Measurements from ENCODE around the gene ACSM2B. TPM values are rescaled to one million over a fixed set of nuclear protein-coding genes. Genes with fewer than 3 reads are reported as not detected.
"Not testable (repeated sequence)": the region's sequence is repeated elsewhere in the genome, so short reads cannot be mapped to it uniquely, and the experiment has no call there.

Gene ACSM2B
- total RNA-seq, 3 donors from 2014 or later: not detected

- no peak for DNase-seq (ENCODE audit: low spot score in 2 of 2)
- H3K4me3 ChIP-seq: no peak overlapping the region
- H3K4me1 ChIP-seq: no peaks in the 10 kb centered on the region
- no peak for TF ChIP-seq POLR2AphosphoS5 (IDR thresholded peaks at IDR 0.05)
- no peak for TF ChIP-seq CTCF (IDR thresholded peaks at IDR 0.05)
- no peak for TF ChIP-seq POLR2A (IDR thresholded peaks at IDR 0.05)
- H3K27me3 ChIP-seq: no peaks in the 10 kb centered on the region
- intact Hi-C loops (cut with DNase I; ENCODE audit: low total_unique reads): no loop called here
- no peaks in the 10 kb centered on the region for H3K36me3 ChIP-seq
- no peaks in the 10 kb centered on the region for H3K9me3 ChIP-seq
- H3K27ac ChIP-seq: peak overlapping the region; percentile 1 to 7
These were observed 34.8 kb upstream of the ACSM2B start for GRCh38 chr16:20610892-20611349.

- no peak overlapping the region for H3K27ac ChIP-seq
- H3K36me3 ChIP-seq: no peaks in the 10 kb centered on the region
- no peaks in the 10 kb centered on the region for H3K9me3 ChIP-seq
- intact Hi-C loops (cut with DNase I; ENCODE audit: low total_unique reads): no loop called here
- no peaks in the 10 kb centered on the region for H3K27me3 ChIP-seq
- H3K4me3 ChIP-seq: no peak overlapping the region
- no peaks in the 10 kb centered on the region for H3K4me1 ChIP-seq
- DNase-seq (ENCODE audit: low spot score in 2 of 2): no peak
- TF ChIP-seq CTCF (IDR thresholded peaks at IDR 0.05) (no peak), POLR2A (IDR thresholded peaks at IDR 0.05) (no peak), POLR2AphosphoS5 (IDR thresholded peaks at IDR 0.05) (no peak)
These were observed 34.2 kb upstream of the ACSM2B start for GRCh38 chr16:20610211-20610891.

GRCh38 chr16:20602205-20602604 is 26.0 kb upstream of the ACSM2B start:
- H3K4me3 ChIP-seq; intact Hi-C loops (cut with DNase I; ENCODE audit: low total_unique reads); H3K4me1 ChIP-seq; H3K27ac ChIP-seq; DNase-seq (ENCODE audit: low spot score in 2 of 2); H3K9me3 ChIP-seq; H3K27me3 ChIP-seq; H3K36me3 ChIP-seq: not testable (repeated sequence)

GRCh38 chr16:20599475-20599874 is 23.3 kb upstream of the ACSM2B start:
- H3K36me3 ChIP-seq; H3K4me1 ChIP-seq; H3K27ac ChIP-seq; H3K9me3 ChIP-seq; DNase-seq (ENCODE audit: low spot score in 2 of 2); intact Hi-C loops (cut with DNase I; ENCODE audit: low total_unique reads); H3K4me3 ChIP-seq; H3K27me3 ChIP-seq: not testable (repeated sequence)

- Histone ChIP-seq H3K27ac (no peak overlapping the region), H3K4me1 (no peaks in the 10 kb centered on the region), H3K9me3 (no peaks in the 10 kb centered on the region), H3K4me3 (no peak overlapping the region), H3K36me3 (no peaks in the 10 kb centered on the region), H3K27me3 (no peaks in the 10 kb centered on the region)
- TF ChIP-seq CTCF (IDR thresholded peaks at IDR 0.05) (no peak), POLR2A (IDR thresholded peaks at IDR 0.05) (no peak), POLR2AphosphoS5 (IDR thresholded peaks at IDR 0.05) (no peak)
- no peak for DNase-seq (ENCODE audit: low spot score in 2 of 2)
- intact Hi-C loops (cut with DNase I; ENCODE audit: low total_unique reads): no loop called here
These were observed 22.8 kb upstream of the ACSM2B start for GRCh38 chr16:20598832-20599469.

GRCh38 chr16:20595694-20596093 is 19.5 kb upstream of the ACSM2B start:
- H3K27ac ChIP-seq; H3K4me1 ChIP-seq; H3K9me3 ChIP-seq; DNase-seq (ENCODE audit: low spot score in 2 of 2); H3K36me3 ChIP-seq; H3K4me3 ChIP-seq; H3K27me3 ChIP-seq; intact Hi-C loops (cut with DNase I; ENCODE audit: low total_unique reads): not testable (repeated sequence)

- DNase-seq (ENCODE audit: low spot score in 2 of 2): not testable (repeated sequence)
These were observed 18.9 kb upstream of the ACSM2B start for GRCh38 chr16:20595068-20595467.

GRCh38 chr16:20592780-20593179 is 16.6 kb upstream of the ACSM2B start:
- H3K27ac ChIP-seq; H3K9me3 ChIP-seq; H3K36me3 ChIP-seq; intact Hi-C loops (cut with DNase I; ENCODE audit: low total_unique reads); DNase-seq (ENCODE audit: low spot score in 2 of 2); H3K4me1 ChIP-seq; H3K4me3 ChIP-seq; H3K27me3 ChIP-seq: not testable (repeated sequence)

More at GRCh38 chr16:20595068-20595467, 18.9 kb upstream of the ACSM2B start:
- H3K27me3 ChIP-seq; H3K9me3 ChIP-seq; intact Hi-C loops (cut with DNase I; ENCODE audit: low total_unique reads); H3K4me1 ChIP-seq; H3K4me3 ChIP-seq; H3K36me3 ChIP-seq; H3K27ac ChIP-seq: not testable (repeated sequence)

GRCh38 chr16:20589486-20589885 is 13.3 kb upstream of the ACSM2B start:
- H3K27me3 ChIP-seq; intact Hi-C loops (cut with DNase I; ENCODE audit: low total_unique reads); H3K9me3 ChIP-seq; DNase-seq (ENCODE audit: low spot score in 2 of 2); H3K4me1 ChIP-seq; H3K36me3 ChIP-seq; H3K4me3 ChIP-seq: not testable (repeated sequence)
- peak overlapping the region in 1 of 2 donors; percentile 68 for H3K27ac ChIP-seq
